ENCODE results near the gene STRAP.

The STRAP gene

GRCh38 chr12:15928346-15928745 lies 46.2 kb downstream of the STRAP start:
- Histone ChIP-seq H3K36me3 (ENCODE audit: insufficient read depth, low read length) (no peaks in the 10 kb centered on the region), H3K9me3 (ENCODE audit: insufficient read depth, low read length, severe bottlenecking) (no peaks in the 10 kb centered on the region), H3K27ac (ENCODE audit: low read length) (no peak overlapping the region), H3K4me3 (ENCODE audit: low read depth in 1 of 2, low read length in 2 of 2) (no peak overlapping the region), H3K79me2 (ENCODE audit: insufficient read depth, low read length) (peaks cover 6% of the 10 kb centered on the region; the same call in 1 of the 2 replicates), H3K27me3 (ENCODE audit: insufficient read depth, low read length, poor library complexity) (no peaks in the 10 kb centered on the region), H4K20me1 (ENCODE audit: insufficient read depth, low read length) (peaks cover 4% of the 10 kb centered on the region), H3K9ac (ENCODE audit: low read depth, low read length) (no peak overlapping the region), H2AFZ (ENCODE audit: low read depth, low read length) (no peak overlapping the region), H3K4me2 (ENCODE audit: insufficient read depth, low read length) (no peak overlapping the region), H3K4me1 (ENCODE audit: insufficient read depth, low read length) (no peaks in the 10 kb centered on the region)
- no peak for DNase-seq
- TF ChIP-seq EZH2 (IDR thresholded peaks at IDR 0.05; ENCODE audit: borderline replicate concordance, low read depth, low read length, severe bottlenecking) (no peak), CTCF (IDR thresholded peaks at IDR 0.05; ENCODE audit: borderline replicate concordance, extremely low read depth, low read length, poor library complexity, severe bottlenecking) (no peak)
- no peak for ATAC-seq (ENCODE audit: insufficient read depth, low read depth)

- Histone ChIP-seq H3K79me2 (ENCODE audit: insufficient read depth, low read length) (peaks cover 8% of the 10 kb centered on the region; the same call in 1 of the 2 replicates), H3K9ac (ENCODE audit: low read depth, low read length) (no peak overlapping the region), H3K36me3 (ENCODE audit: insufficient read depth, low read length) (no peaks in the 10 kb centered on the region), H3K4me3 (ENCODE audit: low read depth in 1 of 2, low read length in 2 of 2) (no peak overlapping the region), H2AFZ (ENCODE audit: low read depth, low read length) (no peak overlapping the region), H3K4me2 (ENCODE audit: insufficient read depth, low read length) (no peak overlapping the region), H3K9me3 (ENCODE audit: insufficient read depth, low read length, severe bottlenecking) (no peaks in the 10 kb centered on the region), H3K27ac (ENCODE audit: low read length) (no peak overlapping the region), H3K4me1 (ENCODE audit: insufficient read depth, low read length) (no peaks in the 10 kb centered on the region), H3K27me3 (ENCODE audit: insufficient read depth, low read length, poor library complexity) (no peaks in the 10 kb centered on the region), H4K20me1 (ENCODE audit: insufficient read depth, low read length) (peaks cover 4% of the 10 kb centered on the region)
- DNase-seq, result no peak
- TF ChIP-seq CTCF (IDR thresholded peaks at IDR 0.05; ENCODE audit: borderline replicate concordance, extremely low read depth, low read length, poor library complexity, severe bottlenecking) (no peak), EZH2 (IDR thresholded peaks at IDR 0.05; ENCODE audit: borderline replicate concordance, low read depth, low read length, severe bottlenecking) (no peak)
- no peak for ATAC-seq (ENCODE audit: insufficient read depth, low read depth)
Measured at GRCh38 chr12:15928870-15929571, 46.8 kb downstream of the STRAP start.

GRCh38 chr12:15931590-15932053 lies 49.4 kb downstream of the STRAP start:
- Histone ChIP-seq H3K36me3 (ENCODE audit: insufficient read depth, low read length) (no peaks in the 10 kb centered on the region), H3K79me2 (ENCODE audit: insufficient read depth, low read length) (peaks cover 2% of the 10 kb centered on the region; the same call in 1 of the 2 replicates), H3K4me3 (ENCODE audit: low read depth in 1 of 2, low read length in 2 of 2) (no peak overlapping the region), H2AFZ (ENCODE audit: low read depth, low read length) (no peak overlapping the region), H4K20me1 (ENCODE audit: insufficient read depth, low read length) (peaks cover 4% of the 10 kb centered on the region), H3K27ac (ENCODE audit: low read length) (no peak overlapping the region), H3K9me3 (ENCODE audit: insufficient read depth, low read length, severe bottlenecking) (no peaks in the 10 kb centered on the region), H3K4me1 (ENCODE audit: insufficient read depth, low read length) (no peaks in the 10 kb centered on the region), H3K9ac (ENCODE audit: low read depth, low read length) (no peak overlapping the region), H3K27me3 (ENCODE audit: insufficient read depth, low read length, poor library complexity) (no peaks in the 10 kb centered on the region), H3K4me2 (ENCODE audit: insufficient read depth, low read length) (no peak overlapping the region)
- TF ChIP-seq EZH2 (IDR thresholded peaks at IDR 0.05; ENCODE audit: borderline replicate concordance, low read depth, low read length, severe bottlenecking), result no peak
- peak; percentile 38 for TF ChIP-seq CTCF (IDR thresholded peaks at IDR 0.05; ENCODE audit: borderline replicate concordance, extremely low read depth, low read length, poor library complexity, severe bottlenecking)
- ATAC-seq (ENCODE audit: insufficient read depth, low read depth) (peak; percentile 76), DNase-seq (no peak)
